ENCODE results near the gene TASP1.

The TASP1 gene

GRCh38 chr20:13567663-13568062 lies 71.1 kb downstream of the TASP1 start:
- DNase-seq: no peak

- no peak for DNase-seq
These were observed 74.9 kb downstream of the TASP1 start for GRCh38 chr20:13563854-13564253.

GRCh38 chr20:13554706-13555105 lies 84.0 kb downstream of the TASP1 start:
- DNase-seq: no peak

DNA sequence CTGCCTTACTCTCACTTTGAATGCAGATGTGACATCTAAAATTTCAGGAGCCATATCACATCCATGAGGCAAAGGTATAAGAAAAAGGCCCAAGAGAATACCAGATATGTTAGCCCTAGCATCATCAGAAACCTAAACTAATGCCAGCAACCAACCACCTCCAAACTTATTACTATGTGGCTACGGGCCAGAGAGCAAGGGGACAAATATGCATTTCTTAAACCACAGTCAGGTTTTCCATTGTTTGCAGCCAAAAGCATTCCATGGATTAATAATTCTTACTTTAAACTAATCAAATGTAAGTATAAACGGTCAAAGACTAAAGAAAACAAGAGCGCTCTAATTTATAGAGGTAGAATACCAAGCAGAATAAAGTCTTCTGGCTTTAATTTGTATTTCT lies 84.7 kb downstream of the TASP1 start:
- DNase-seq: no peak

GRCh38 chr20:13552061-13552460 lies 86.7 kb downstream of the TASP1 start:
- DNase-seq: no peak

DNA sequence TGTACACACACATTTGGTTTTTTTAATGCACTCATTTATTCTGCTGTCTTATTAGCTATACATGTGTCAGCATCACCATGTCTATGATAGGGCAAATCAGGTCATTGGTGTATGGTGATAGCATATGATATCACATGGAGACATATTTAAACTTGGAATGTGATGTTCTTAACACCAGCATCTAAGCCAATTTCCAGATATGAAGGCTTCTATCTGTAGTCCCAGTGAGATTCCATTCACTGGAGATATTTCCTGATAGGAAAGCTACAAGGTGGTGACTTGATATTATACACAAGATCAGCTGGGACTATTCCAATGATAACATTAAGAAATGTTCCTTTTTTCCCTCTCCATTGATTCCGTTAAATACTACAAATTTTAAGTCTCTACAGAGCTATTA lies 89.3 kb downstream of the TASP1 start:
- no peak for DNase-seq

DNA sequence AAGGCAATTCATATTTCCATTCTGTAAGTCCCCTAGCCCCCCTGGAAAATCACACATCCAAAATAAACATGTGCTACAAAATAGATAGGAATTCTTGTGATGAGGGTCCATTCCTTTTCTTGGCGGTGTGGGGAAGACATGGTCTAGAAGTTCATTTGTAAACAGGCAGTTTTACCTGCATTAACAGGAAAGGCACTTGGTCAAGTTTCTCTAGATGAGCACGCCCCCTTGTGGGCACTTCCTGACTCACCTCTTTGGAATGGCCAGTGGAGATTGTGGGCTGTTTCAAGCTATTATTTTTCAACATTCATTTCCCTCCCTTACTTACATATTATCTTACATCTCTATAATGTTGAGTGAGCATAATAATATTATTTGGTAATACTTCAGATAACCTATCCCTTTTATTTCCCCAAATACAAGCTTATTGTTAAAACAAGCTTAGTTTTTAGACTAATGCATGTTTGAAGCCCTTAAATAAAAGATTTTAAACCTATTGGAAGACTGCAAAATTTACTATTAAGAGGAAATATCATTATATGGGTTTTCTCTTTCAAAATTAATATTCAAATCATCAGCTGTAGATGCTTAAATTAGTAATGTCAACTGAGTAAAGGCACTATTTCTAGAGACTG lies 92.1 kb downstream of the TASP1 start:
- DNase-seq: peak; percentile 75

- DNase-seq: no peak
These were observed 92.9 kb downstream of the TASP1 start for GRCh38 chr20:13545790-13546189.

GRCh38 chr20:13543783-13544182 lies 94.9 kb downstream of the TASP1 start:
- DNase-seq: no peak

DNA sequence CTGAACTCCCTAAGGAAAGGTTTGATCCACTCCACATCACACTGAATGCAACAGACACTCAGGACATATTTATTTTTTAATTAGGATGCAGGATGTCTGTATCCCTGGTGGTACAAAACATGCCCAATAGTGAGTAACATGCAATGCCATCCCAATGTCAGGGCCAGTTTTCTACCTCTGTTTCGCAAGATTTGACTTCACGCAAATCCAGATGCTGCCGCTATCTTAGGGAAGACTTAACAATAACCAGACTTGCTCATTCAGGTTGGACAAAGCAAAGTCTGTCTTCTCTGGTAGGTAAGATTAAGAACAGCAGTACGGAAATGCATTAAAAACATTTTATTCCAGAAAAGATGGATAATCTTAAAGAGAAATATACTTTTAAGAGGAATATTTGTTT lies 103.1 kb downstream of the TASP1 start:
- DNase-seq: no peak

DNA sequence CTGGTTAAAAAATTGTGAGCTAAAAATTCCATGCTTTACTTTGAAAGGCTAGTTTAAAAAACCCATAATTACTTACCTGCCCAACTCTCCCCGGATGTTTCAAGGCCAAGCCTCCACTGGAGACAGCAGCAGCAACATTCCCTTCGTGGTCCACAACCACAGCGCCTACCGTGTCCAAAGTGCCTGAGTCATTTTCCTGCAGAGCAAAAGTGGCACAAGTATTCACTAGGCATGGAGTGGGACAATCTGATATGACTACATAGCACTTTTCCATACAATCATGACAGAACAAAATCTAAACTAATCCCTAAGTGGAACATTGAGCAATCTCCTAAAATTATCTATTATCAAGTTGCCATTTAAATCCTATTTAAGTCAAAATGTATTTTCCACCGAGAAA lies 104.8 kb downstream of the TASP1 start:
- no peak for DNase-seq

DNA sequence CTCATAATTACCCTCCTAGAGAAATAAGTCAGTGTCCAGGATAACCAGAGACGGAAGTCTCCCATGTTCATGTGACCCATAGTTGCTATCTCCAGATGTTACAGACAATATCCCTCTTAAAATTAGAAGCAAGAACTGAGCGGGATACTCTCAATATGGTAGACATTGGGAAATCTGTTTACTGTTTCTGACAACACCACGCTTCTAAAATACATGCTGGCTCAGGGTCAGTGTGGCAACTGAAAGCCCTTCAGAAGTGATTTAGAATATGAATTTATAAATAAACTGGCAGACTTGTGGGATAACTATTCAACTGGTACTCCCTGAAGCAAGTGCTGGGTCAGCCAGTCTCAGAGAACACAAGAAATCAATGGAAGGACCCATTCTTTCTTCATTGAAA lies 108.6 kb downstream of the TASP1 start:
- no peak for DNase-seq

- DNase-seq: no peak
These were observed 112.2 kb downstream of the TASP1 start for GRCh38 chr20:13526551-13526950.

- no peak for DNase-seq
These were observed 113.3 kb downstream of the TASP1 start for GRCh38 chr20:13525225-13525940.

DNA sequence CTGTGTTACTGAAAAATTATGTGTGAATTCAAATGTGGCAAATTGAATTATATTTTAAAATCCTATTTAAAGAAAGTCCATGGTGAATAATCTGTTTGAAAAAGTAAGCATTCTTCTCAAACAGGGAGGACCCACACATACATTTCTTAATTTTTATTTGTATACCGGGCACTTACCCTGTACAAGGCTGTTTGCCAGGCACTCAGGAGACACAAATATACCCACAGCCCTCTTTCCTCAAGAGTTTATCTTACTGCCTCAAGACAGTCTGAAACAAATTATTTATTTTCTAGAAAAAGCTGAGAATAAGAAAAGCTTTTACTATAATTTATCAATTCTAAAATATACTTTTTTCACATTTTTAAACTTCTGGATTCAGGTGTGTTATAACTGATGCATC lies 114.4 kb downstream of the TASP1 start:
- no peak for DNase-seq

DNA sequence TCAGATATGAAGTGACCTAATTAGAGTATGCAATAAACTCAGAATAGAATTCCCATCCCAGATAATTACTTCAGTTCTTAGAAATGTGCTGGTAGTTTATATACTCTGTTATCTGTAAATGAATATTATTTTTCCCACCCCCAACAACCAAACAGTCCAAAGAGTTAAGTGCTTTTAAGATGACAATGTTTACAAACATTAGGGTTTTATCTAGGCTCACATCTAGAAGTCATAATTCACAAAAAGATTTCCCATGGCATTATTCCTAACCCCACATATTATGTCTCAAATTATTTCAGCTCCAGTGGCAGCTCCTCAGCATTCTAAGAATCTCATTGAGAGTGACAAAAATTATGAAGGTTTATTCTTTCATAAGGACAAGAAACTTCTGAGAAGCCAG lies 120.9 kb downstream of the TASP1 start:
- DNase-seq: no peak

DNA sequence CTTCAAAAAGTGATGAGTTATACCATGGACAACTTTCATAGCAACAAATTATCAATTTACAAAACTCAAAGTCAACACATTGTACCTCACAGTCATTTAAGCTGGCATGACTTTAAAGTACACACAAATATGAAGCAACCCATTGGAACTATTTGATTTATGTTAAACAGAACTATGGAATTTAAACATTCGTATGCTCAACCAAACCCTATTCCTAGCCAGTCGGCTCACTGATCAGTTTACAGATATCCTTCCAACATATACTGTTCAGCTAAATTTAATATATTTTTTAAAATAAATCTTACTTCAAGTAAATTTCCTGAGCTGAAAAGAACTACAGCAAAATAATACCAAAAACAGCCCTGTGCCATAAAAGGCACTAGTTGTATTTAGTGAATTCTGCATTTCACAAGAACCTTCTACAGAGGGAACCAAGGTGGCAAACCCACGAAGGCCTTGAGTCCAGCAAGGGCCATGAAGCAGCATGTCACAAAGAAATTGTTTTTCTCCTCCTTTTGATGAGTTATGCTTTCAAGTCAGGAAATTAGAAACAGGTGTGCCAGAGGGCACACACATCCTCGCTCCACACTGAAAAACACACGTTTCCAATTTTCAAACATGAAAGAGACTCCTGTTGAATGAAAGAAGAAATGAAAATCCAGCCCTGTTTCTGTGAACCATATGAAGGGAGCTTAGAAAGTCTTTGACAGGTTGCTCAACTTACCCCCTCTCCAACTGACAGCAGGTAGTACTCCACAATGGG lies 122.8 kb downstream of the TASP1 start:
- no peak for DNase-seq

GRCh38 chr20:13515291-13515690 lies 123.4 kb downstream of the TASP1 start:
- DNase-seq: no peak

- no peak for DNase-seq
These were observed 127.8 kb downstream of the TASP1 start for GRCh38 chr20:13510837-13511488.

DNA sequence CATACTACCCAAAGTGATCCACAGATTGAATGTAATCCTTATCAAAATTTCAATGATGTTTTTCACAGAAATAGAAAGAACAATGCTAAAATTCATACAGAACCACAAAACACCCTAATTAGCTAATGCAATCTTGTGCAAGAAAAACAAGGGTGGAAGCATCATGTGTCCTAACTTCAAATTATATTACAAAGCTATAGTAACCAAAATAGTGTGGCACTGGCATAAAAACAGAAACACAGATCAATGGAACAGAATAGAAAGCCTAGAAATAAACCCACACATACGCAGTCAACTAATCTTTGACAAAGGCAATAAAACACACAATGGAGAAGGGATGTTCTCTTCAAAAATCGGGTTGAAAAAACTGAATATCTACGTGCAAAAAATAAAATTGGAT lies 131.1 kb downstream of the TASP1 start:
- DNase-seq: no peak

DNA sequence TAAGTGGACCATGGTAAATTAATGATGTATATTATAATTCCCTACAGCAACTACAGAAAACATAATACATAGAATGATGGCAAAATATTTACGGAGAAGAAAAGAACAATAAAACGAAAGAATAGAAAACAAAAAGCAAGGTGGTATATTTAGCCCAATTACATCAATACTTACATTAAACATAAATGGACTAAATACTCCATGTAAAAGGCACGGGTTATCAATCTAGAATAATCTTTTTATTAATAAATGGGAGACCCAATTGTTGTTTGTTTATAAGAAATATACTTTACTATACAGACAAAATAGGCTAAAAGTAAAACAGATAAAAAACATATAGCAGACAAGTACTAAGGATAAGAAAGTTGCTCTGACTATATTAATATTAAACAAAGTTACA lies 137.2 kb downstream of the TASP1 start:
- DNase-seq: no peak

- no peak for DNase-seq
These were observed 144.7 kb downstream of the TASP1 start for GRCh38 chr20:13494019-13494418.

- no peak for DNase-seq
These were observed 145.6 kb downstream of the TASP1 start for GRCh38 chr20:13493143-13493542.

Data from CD4-positive, alpha-beta T cell treated with Interleukin-17A for 4 hours (primary cell).